PC-3 (cell line): ENCODE data around the gene SHISAL2B. TPM values are rescaled to one million over a fixed set of nuclear protein-coding genes. Genes with fewer than 3 reads are reported as not detected.

Experiments
- ATAC-seq: fragments of 200-7000 bp; cut with Tn5 transposase; 2 replicates; pipeline ENCODE4 v1.9.1; 2020; ENCODE audit warnings: mild to moderate bottlenecking, moderate library complexity
- Bru-seq: library from RNA; stranded (reverse); fragments of 400-500 nt; gene quantifications from one replicate; lab custom pipeline; 2021; lab: Mats Ljungman, UMichigan
- BruChase-seq, 2 experiments: library from RNA; stranded (reverse); fragments of 400-500 nt; gene quantifications; one replicate each; lab custom pipeline; 2021; lab: Mats Ljungman, UMichigan
- BruUV-seq: library from RNA; stranded (reverse); fragments of 400-500 nt; replicated peaks from 2 replicates; lab custom pipeline; 2021; lab: Mats Ljungman, UMichigan
- CTCF ChIA-PET: fragments of 300-600 bp; sonication (Branson Sonifier 250); formaldehyde crosslinking; loops from one replicate; lab custom pipeline; 2022; ENCODE audit warnings: antibody characterized with exemption; lab: Charles Lee
- POLR2A ChIA-PET: fragments of 300-600 bp; sonication (Branson Sonifier 250); formaldehyde crosslinking; loops from one replicate; lab custom pipeline; 2022; ENCODE audit warnings: antibody characterized with exemption; ENCODE audit not compliant: unreplicated experiment; lab: Charles Lee
- DNase-seq: peaks from one replicate; pipeline ENCODE4 v3.0.0-alpha.2; 2015
- H2AFZ ChIP-seq: fragments of 300-600 bp; sonication (generic); 2 replicates; pipeline ENCODE4 v1.6.0; 2016; ENCODE audit warnings: antibody characterized with exemption, low read length
- H3F3A ChIP-seq: fragments of 300-600 bp; sonication (generic); one replicate; pipeline ENCODE4 v1.6.0; 2017; ENCODE audit warnings: antibody characterized with exemption, low read length, control low read depth, mild to moderate bottlenecking; ENCODE audit not compliant: unreplicated experiment
- H3K27ac ChIP-seq: fragments of 300-600 bp; sonication (generic); 2 replicates; pipeline ENCODE4 v1.5.1; 2016; ENCODE audit warnings: mild to moderate bottlenecking, low read length
- H3K27me3 ChIP-seq: fragments of 300-600 bp; sonication (generic); 2 replicates; pipeline ENCODE4 v1.6.1; 2016; ENCODE audit warnings: low read length, mixed read lengths
- H3K36me3 ChIP-seq: fragments of 300-600 bp; sonication (generic); 2 replicates; pipeline ENCODE4 v1.6.1; 2016; ENCODE audit warnings: low read depth, mixed run types, low read length, mixed read lengths
- H3K4me1 ChIP-seq: fragments of 300-600 bp; sonication (generic); 2 replicates; pipeline ENCODE4 v1.5.1; 2016; ENCODE audit warnings: low read length; ENCODE audit not compliant: insufficient read depth
- H3K4me2 ChIP-seq: fragments of 300-600 bp; sonication (generic); 2 replicates; pipeline ENCODE4 v1.6.0; 2016; ENCODE audit warnings: low read length
- H3K4me3 ChIP-seq: fragments of 300-600 bp; sonication (generic); 2 replicates; pipeline ENCODE4 v1.5.1; 2016; ENCODE audit warnings: mild to moderate bottlenecking, low read length, mixed read lengths
- H3K79me2 ChIP-seq: fragments of 300-600 bp; sonication (generic); 2 replicates; pipeline ENCODE4 v1.6.1; 2017; ENCODE audit warnings: low read length, mixed read lengths
- H3K9ac ChIP-seq: fragments of 300-600 bp; sonication (generic); 2 replicates; pipeline ENCODE4 v1.6.0; 2016; ENCODE audit warnings: mild to moderate bottlenecking, low read length
- H3K9me2 ChIP-seq: fragments of 300-600 bp; sonication (generic); replicated peaks from 2 replicates; pipeline ENCODE4 v1.6.1; 2016; ENCODE audit warnings: mixed run types, low read length, mixed read lengths
- H3K9me3 ChIP-seq: fragments of 300-600 bp; sonication (generic); 2 replicates; pipeline ENCODE4 v1.6.1; 2016; ENCODE audit warnings: low read length, mixed read lengths
- H4K20me1 ChIP-seq: fragments of 300-600 bp; sonication (generic); 2 replicates; pipeline ENCODE4 v1.6.1; 2016; ENCODE audit warnings: low read length, mixed read lengths
- EZH2 ChIP-seq: fragments of 300-600 bp; sonication (generic); IDR thresholded peaks from one replicate; pipeline ENCODE4 v1.6.1; 2017; ENCODE audit warnings: antibody characterized with exemption, mild to moderate bottlenecking, low read length; ENCODE audit not compliant: unreplicated experiment
- EZH2phosphoT487 ChIP-seq: fragments of 300-600 bp; sonication (generic); IDR thresholded peaks from 2 replicates; pipeline ENCODE4 v1.6.1; 2018; ENCODE audit warnings: mild to moderate bottlenecking, antibody characterized with exemption, low read length, borderline replicate concordance
- intact Hi-C: fragments of 100-400 bp; cut with micrococcal nuclease; formaldehyde crosslinking; loops from 2 replicates; pipeline ENCODE4 v1.9.0; 2023
- long read RNA-seq: library from polyadenylated mRNA; unstranded; transcript quantifications from one replicate; pipeline ENCODE4 v2.0.0, GENCODE V29; 2021; ENCODE audit not compliant: unreplicated experiment
- total RNA-seq: library from RNA; depleted of rRNA; stranded (reverse); fragments of >200 nt; gene quantifications from 2 replicates; pipeline ENCODE4 v1.2.3, GENCODE V29; 2014; rRNA removed
- TF ChIP-seq, protein P1 (sequence below): fragments of 300-600 bp; sonication (generic); conservative IDR thresholded peaks from 2 replicates; pipeline ENCODE4 v1.5.1; 2017; ENCODE audit warnings: antibody characterized with exemption, low read depth, mild to moderate bottlenecking, low read length

Gene SHISAL2B
- total RNA-seq (0.62 TPM in 1 of 2 replicates, not detected in the other), Bru-seq, nascent RNA (percentile 18 among the genes with signal in this experiment), BruChase-seq, experiment 1, labeled RNA remaining after a 6-hour chase (percentile 2 among the genes with signal in this experiment), BruChase-seq, experiment 2, labeled RNA remaining after a 2-hour chase (percentile 14 among the genes with signal in this experiment)
- long read RNA-seq, partial matches to known transcripts = 0 of 1 reads
- long read RNA-seq, other reads (novel, unspliced or antisense) = 1 of 1 reads

DNA sequence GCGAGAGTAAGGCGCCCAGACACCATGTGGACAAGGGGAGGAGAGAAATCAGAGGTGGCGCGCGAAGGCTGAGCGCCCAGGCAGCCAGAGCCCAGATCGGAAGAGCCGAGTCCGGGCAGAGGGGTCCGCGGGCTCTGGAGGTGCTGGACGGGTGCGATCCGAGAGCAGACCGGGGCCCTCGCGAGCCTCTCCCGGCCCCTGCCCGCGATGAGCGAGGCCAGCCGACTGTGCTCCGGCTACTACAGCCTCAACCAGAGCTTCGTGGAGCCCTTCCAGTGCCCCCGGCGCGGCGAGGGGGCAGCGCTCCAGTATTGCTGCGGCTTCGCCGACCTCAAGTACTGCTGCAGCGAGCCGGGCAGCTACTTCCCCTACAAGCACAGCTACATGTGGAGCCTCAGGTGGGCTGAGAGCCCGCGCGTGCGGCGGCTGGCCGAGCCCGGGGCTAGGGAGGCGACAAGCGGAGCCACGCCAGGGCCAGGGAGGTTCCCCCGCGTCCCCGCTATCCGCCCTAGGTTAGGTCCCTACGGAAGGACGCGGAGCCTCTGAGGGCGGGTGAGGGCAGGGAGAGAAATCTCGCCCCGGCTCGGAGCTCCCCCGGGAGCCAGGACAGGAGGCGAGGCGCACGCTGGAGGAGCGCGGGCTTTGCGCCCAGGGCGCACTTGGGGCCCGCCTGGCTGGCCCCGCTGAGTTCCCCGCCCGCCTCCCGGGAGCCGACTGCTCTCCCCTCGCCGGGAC is at the start of gene SHISAL2B:
SHISAL2B (plus strand) TSS at position 87 of the 735 bp plus-strand sequence; CDS start at position 208, 121 bp downstream.
- TF ChIP-seq, protein P1, sequence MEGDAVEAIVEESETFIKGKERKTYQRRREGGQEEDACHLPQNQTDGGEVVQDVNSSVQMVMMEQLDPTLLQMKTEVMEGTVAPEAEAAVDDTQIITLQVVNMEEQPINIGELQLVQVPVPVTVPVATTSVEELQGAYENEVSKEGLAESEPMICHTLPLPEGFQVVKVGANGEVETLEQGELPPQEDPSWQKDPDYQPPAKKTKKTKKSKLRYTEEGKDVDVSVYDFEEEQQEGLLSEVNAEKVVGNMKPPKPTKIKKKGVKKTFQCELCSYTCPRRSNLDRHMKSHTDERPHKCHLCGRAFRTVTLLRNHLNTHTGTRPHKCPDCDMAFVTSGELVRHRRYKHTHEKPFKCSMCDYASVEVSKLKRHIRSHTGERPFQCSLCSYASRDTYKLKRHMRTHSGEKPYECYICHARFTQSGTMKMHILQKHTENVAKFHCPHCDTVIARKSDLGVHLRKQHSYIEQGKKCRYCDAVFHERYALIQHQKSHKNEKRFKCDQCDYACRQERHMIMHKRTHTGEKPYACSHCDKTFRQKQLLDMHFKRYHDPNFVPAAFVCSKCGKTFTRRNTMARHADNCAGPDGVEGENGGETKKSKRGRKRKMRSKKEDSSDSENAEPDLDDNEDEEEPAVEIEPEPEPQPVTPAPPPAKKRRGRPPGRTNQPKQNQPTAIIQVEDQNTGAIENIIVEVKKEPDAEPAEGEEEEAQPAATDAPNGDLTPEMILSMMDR = no peak
- TF ChIP-seq EZH2phosphoT487 = no peak
- no peak for TF ChIP-seq EZH2
- Histone ChIP-seq H3K4me1 (peaks cover 9% of the 10 kb centered on the region; the same call in 1 of the 2 replicates), H2AFZ (peak within 1 kb of the TSS; percentile 85), H3K36me3 (no peaks in the 10 kb centered on the region), H3K4me3 (peak within 1 kb of the TSS; percentile 64), H3K4me2 (peak within 1 kb of the TSS; percentile 88), H3K27me3 (no peaks in the 10 kb centered on the region), H3K9ac (no peak within 1 kb of the TSS), H3F3A (no peaks in the 10 kb centered on the region), H3K79me2 (no peaks in the 10 kb centered on the region), H3K9me2 (no peaks in the 10 kb centered on the region), H3K9me3 (no peaks in the 10 kb centered on the region), H4K20me1 (no peaks in the 10 kb centered on the region), H3K27ac (no peak within 1 kb of the TSS)
- no TSS peak for BruUV-seq
- ATAC-seq (peak; percentile 67), DNase-seq (no peak)
- POLR2A ChIA-PET = no interaction called here
- CTCF ChIA-PET = no interaction called here
- intact Hi-C loops = no loop called here

- no peak for DNase-seq
- Histone ChIP-seq H3K27ac (no peak overlapping the region), H4K20me1 (no peaks in the 10 kb centered on the region), H3K9me3 (no peaks in the 10 kb centered on the region), H2AFZ (no peak overlapping the region), H3K36me3 (no peaks in the 10 kb centered on the region), H3F3A (no peaks in the 10 kb centered on the region), H3K4me3 (no peak overlapping the region), H3K4me1 (no peaks in the 10 kb centered on the region), H3K9me2 (no peaks in the 10 kb centered on the region), H3K27me3 (no peaks in the 10 kb centered on the region), H3K4me2 (no peak overlapping the region), H3K79me2 (no peaks in the 10 kb centered on the region), H3K9ac (no peak overlapping the region)
- no peak for TF ChIP-seq EZH2phosphoT487
- TF ChIP-seq EZH2 = no peak
- TF ChIP-seq, protein P1 = no peak
- ATAC-seq = no peak
- no TSS peak for BruUV-seq
- intact Hi-C loops = no loop called here
- CTCF ChIA-PET = no interaction called here
- POLR2A ChIA-PET = no interaction called here
These were observed 45.5 kb upstream of the SHISAL2B start for GRCh38 chr5:64644831-64645230.

DNA sequence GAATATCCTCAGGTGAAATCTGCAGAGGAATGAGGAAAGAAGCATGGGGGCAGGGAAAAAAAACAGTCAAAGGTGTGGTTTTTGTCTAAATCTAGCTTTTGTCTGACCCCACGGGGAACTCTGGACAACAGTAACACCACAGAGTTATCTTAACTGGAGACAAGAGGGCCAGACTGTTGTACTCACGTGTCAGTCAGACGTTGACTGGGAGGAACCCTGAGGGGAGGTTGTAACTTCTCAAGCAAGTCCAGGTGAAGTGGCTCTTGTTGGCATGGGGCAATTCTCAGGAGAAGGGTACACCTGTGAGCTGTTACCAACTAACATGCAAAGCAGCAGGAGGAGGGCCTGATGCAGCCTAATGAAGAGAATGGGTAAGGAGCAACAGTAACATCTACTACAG is 44.1 kb upstream of the SHISAL2B start:
- TF ChIP-seq EZH2 (no peak), EZH2phosphoT487 (no peak)
- TF ChIP-seq, protein P1 = no peak
- CTCF ChIA-PET = no interaction called here
- ATAC-seq = no peak

More for the DNA sequence above, 44.1 kb upstream of the SHISAL2B start:
- Histone ChIP-seq H3F3A (no peaks in the 10 kb centered on the region), H3K4me1 (no peaks in the 10 kb centered on the region), H3K79me2 (no peaks in the 10 kb centered on the region), H3K9ac (no peak overlapping the region), H3K36me3 (no peaks in the 10 kb centered on the region), H3K9me2 (no peaks in the 10 kb centered on the region), H3K27me3 (no peaks in the 10 kb centered on the region), H3K4me2 (no peak overlapping the region), H3K27ac (no peak overlapping the region), H2AFZ (no peak overlapping the region), H4K20me1 (no peaks in the 10 kb centered on the region), H3K4me3 (no peak overlapping the region), H3K9me3 (no peaks in the 10 kb centered on the region)
- BruUV-seq = no TSS peak
- no peak for DNase-seq
- POLR2A ChIA-PET = no interaction called here
- intact Hi-C loops = no loop called here
